ENCODE data around the gene ARSK.

The ARSK gene

DNA sequence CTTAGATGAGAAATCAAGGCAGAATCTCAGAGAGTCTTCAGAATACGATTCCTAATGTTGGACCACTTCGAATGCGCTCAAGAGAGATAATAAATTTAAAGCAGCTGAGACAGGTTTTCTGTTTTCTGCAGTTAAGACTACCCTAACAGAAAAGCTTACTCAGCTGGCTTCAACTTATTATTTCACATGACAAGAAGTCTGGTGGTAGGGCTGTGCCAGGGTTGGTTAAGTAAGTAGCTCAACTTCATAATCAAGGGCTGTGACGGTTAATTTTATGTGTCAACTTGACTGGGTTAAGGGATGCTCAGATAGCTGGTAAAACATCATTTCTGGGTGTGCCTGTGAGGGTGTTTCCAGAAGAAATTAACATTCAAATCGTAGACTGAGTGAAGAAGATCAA, 68.8 kb downstream of the ARSK start:
- Histone ChIP-seq H3K36me3 (no peaks in the 10 kb centered on the region), H3K4me3 (ENCODE audit: low read depth, low read length) (no peak overlapping the region), H3K27ac (no peak overlapping the region), H3K9me3 (ENCODE audit: severe bottlenecking) (no peaks in the 10 kb centered on the region), H3K27me3 (ENCODE audit: insufficient read depth, low read depth, severe bottlenecking) (no peaks in the 10 kb centered on the region)
- DNase-seq = no peak
- TF ChIP-seq, protein P1, sequence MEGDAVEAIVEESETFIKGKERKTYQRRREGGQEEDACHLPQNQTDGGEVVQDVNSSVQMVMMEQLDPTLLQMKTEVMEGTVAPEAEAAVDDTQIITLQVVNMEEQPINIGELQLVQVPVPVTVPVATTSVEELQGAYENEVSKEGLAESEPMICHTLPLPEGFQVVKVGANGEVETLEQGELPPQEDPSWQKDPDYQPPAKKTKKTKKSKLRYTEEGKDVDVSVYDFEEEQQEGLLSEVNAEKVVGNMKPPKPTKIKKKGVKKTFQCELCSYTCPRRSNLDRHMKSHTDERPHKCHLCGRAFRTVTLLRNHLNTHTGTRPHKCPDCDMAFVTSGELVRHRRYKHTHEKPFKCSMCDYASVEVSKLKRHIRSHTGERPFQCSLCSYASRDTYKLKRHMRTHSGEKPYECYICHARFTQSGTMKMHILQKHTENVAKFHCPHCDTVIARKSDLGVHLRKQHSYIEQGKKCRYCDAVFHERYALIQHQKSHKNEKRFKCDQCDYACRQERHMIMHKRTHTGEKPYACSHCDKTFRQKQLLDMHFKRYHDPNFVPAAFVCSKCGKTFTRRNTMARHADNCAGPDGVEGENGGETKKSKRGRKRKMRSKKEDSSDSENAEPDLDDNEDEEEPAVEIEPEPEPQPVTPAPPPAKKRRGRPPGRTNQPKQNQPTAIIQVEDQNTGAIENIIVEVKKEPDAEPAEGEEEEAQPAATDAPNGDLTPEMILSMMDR (IDR thresholded peaks at IDR 0.05; ENCODE audit: low read depth, low read length) = no peak

DNA sequence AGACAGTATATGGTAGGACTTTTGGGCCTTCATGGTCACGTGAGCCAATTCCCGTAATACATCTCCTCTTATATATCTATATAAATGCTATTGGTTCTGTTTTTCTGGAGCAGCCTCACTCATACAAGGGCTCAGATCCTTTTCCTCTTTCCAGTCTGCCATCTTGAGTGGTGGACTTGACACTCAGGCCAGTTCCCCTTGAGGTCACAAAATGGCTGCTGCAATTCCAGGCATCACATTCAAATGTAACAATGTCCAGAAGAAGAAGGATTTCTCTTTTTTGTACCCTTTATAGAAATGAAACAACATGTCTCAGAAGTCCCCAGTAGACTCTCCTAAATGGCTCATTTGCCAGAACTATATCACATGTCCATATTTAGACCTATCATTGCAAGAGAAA, 69.5 kb downstream of the ARSK start:
- Histone ChIP-seq H3K4me3 (ENCODE audit: low read depth, low read length) (no peak overlapping the region), H3K27ac (no peak overlapping the region), H3K36me3 (no peaks in the 10 kb centered on the region), H3K27me3 (ENCODE audit: insufficient read depth, low read depth, severe bottlenecking) (no peaks in the 10 kb centered on the region), H3K9me3 (ENCODE audit: severe bottlenecking) (no peaks in the 10 kb centered on the region)
- DNase-seq = no peak
- TF ChIP-seq, protein P1 (IDR thresholded peaks at IDR 0.05; ENCODE audit: low read depth, low read length) = no peak

DNA sequence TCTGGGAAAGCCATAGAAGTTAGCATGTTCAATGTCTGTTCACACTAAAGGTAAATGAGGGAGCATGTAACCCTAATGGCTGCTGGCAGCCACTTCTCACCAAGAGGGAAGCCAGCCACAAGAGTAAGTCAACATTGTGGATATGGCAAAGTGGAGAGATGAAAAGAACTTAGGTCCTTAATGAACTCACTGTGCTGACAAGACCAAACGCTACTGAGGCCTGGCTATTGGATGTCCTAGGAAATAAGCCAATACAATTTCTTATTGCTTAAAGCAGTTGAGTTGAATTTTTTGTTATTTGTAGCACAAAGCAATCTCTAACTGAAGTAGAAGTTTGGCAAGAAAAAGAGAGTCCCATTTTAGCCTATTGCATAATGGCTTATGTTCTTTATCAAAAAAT, 71.8 kb downstream of the ARSK start:
- Histone ChIP-seq H3K27ac (no peak overlapping the region), H3K9me3 (ENCODE audit: severe bottlenecking) (no peaks in the 10 kb centered on the region), H3K27me3 (ENCODE audit: insufficient read depth, low read depth, severe bottlenecking) (no peaks in the 10 kb centered on the region), H3K36me3 (no peaks in the 10 kb centered on the region), H3K4me3 (ENCODE audit: low read depth, low read length) (no peak overlapping the region)
- TF ChIP-seq, protein P1 (IDR thresholded peaks at IDR 0.05; ENCODE audit: low read depth, low read length) = no peak
- no peak for DNase-seq

DNA sequence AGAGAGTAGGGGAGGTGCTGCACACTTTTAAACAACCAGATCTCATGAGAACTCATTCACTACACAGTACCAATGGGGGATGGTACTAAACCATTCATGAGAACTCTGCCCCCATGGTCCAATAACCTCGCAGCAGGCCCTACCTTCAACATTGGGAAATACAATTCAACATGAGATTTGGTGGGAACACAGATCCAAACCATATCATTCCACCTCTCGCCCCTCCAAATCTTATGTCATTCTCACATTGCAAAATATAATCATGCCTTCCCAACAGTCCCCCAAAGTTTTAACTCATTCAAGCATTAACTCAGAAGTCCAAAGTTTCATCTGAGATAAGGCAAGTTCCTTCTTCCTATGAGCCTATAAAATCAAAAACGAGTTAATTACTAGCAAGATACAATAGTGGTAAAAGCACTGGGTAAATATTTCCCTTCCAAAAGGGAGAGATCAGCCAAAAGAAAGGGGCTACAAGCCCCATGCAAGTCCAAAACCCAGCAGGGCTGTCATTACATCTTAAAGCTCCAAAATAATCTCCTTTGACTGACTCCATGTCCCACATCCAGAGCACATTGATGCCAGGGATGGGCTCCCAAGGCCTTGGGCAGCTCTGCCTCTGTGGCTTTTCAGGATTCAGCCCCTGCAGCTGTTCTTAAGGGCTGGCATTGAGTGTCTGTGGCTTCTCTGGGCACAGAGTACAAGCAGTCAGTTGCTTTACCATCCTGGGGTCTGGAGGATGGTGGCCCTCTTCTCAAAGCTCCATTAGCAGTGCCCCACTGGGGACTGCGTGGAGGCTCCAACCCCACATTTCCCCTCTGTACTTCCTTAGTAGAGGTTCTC, 73.3 kb downstream of the ARSK start:
- TF ChIP-seq, protein P1 (IDR thresholded peaks at IDR 0.05; ENCODE audit: low read depth, low read length) = no peak
- H3K9me3 ChIP-seq (ENCODE audit: severe bottlenecking) = no peaks in the 10 kb centered on the region

DNA sequence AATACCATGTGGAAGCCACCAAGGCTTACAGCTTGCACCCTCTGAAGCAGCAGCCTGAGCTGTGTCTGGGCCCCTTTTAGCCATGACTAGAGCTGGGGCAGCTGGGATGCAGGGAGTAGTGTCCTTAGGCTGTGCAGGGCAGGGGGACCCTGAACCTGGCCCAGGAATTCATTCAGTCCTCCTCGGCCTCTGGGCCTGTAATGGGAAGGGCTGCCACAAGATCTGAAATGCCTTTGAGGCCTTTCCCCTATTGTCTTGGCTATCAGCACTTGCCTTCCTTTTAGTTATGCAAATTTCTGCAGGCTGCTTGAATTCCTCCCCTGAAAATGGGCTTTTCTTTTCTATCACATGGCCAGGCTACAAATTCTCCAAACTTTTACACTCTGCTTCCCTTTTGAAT, 74.0 kb downstream of the ARSK start:
- TF ChIP-seq, protein P1 (IDR thresholded peaks at IDR 0.05; ENCODE audit: low read depth, low read length) = no peak
- H3K27ac ChIP-seq = no peak overlapping the region
- no peaks in the 10 kb centered on the region for H3K27me3 ChIP-seq (ENCODE audit: insufficient read depth, low read depth, severe bottlenecking)

More for the DNA sequence above, 73.3 kb downstream of the ARSK start:
- Histone ChIP-seq H3K36me3 (no peaks in the 10 kb centered on the region), H3K27ac (no peak overlapping the region), H3K27me3 (ENCODE audit: insufficient read depth, low read depth, severe bottlenecking) (no peaks in the 10 kb centered on the region), H3K4me3 (ENCODE audit: low read depth, low read length) (no peak overlapping the region)
- DNase-seq = no peak

More for the DNA sequence above, 74.0 kb downstream of the ARSK start:
- Histone ChIP-seq H3K9me3 (ENCODE audit: severe bottlenecking) (no peaks in the 10 kb centered on the region), H3K36me3 (no peaks in the 10 kb centered on the region), H3K4me3 (ENCODE audit: low read depth, low read length) (no peak overlapping the region)
- no peak for DNase-seq

Data from WERI-Rb-1 (cell line).